ENCODE results near the gene CEP70.
"Not testable (repeated sequence)": the region's sequence is repeated elsewhere in the genome, so short reads cannot be mapped to it uniquely, and the experiment has no call there.

Gene CEP70

GRCh38 chr3:138591392-138591791, 2.7 kb downstream of the CEP70 start:
- no peak for DNase-seq

- DNase-seq, result no peak
These were observed 5.6 kb downstream of the CEP70 start for GRCh38 chr3:138588445-138588844.

- no peak for DNase-seq
These were observed 6.7 kb downstream of the CEP70 start for GRCh38 chr3:138587374-138587773.

- DNase-seq, result no peak
These were observed 15.0 kb downstream of the CEP70 start for GRCh38 chr3:138578961-138579574.

- no peak for DNase-seq
These were observed 15.9 kb downstream of the CEP70 start for GRCh38 chr3:138578141-138578540.

- DNase-seq, result no peak
These were observed 20.9 kb downstream of the CEP70 start for GRCh38 chr3:138573138-138573537.

GRCh38 chr3:138569624-138570023, 24.4 kb downstream of the CEP70 start:
- not testable (repeated sequence) for DNase-seq

GRCh38 chr3:138569090-138569489, 25.0 kb downstream of the CEP70 start:
- no peak for DNase-seq

- no peak for DNase-seq
These were observed 26.7 kb downstream of the CEP70 start for GRCh38 chr3:138567403-138567802.

- not testable (repeated sequence) for DNase-seq
These were observed 27.8 kb downstream of the CEP70 start for GRCh38 chr3:138566293-138566692.

- DNase-seq, result not testable (repeated sequence)
These were observed 31.2 kb downstream of the CEP70 start for GRCh38 chr3:138562902-138563301.

GRCh38 chr3:138560501-138560900, 33.6 kb downstream of the CEP70 start:
- no peak for DNase-seq

- no peak for DNase-seq
These were observed 34.9 kb downstream of the CEP70 start for GRCh38 chr3:138559134-138559533.

GRCh38 chr3:138554775-138555174, 39.3 kb downstream of the CEP70 start:
- DNase-seq, result not testable (repeated sequence)

GRCh38 chr3:138550958-138551357, 43.1 kb downstream of the CEP70 start:
- not testable (repeated sequence) for DNase-seq

- DNase-seq, result no peak
These were observed 44.7 kb downstream of the CEP70 start for GRCh38 chr3:138549179-138549977.

GRCh38 chr3:138547342-138547975, 46.6 kb downstream of the CEP70 start:
- no peak for DNase-seq

- no peak for DNase-seq
These were observed 49.5 kb downstream of the CEP70 start for GRCh38 chr3:138544546-138544945.

- no peak for DNase-seq
These were observed 51.1 kb downstream of the CEP70 start for GRCh38 chr3:138542977-138543376.

GRCh38 chr3:138539352-138539751, 54.7 kb downstream of the CEP70 start:
- no peak for DNase-seq

- DNase-seq, result not testable (repeated sequence)
These were observed 72.6 kb downstream of the CEP70 start for GRCh38 chr3:138521445-138521844.

- DNase-seq, result no peak
These were observed 80.8 kb downstream of the CEP70 start for GRCh38 chr3:138513090-138513843.

- DNase-seq, result no peak
These were observed 82.1 kb downstream of the CEP70 start for GRCh38 chr3:138511945-138512344.

All from effector CD4-positive, alpha-beta T cell (primary cell).